GM19193 (cell line): ENCODE results near the gene WDR93.

Source experiments
- POLR2A ChIP-seq: IDR thresholded peaks from 4 replicates; pipeline ENCODE4 v1.6.1; 2011; ENCODE audit not compliant: insufficient read depth, insufficient read length; ENCODE audit errors: extremely low read depth

The WDR93 gene

DNA sequence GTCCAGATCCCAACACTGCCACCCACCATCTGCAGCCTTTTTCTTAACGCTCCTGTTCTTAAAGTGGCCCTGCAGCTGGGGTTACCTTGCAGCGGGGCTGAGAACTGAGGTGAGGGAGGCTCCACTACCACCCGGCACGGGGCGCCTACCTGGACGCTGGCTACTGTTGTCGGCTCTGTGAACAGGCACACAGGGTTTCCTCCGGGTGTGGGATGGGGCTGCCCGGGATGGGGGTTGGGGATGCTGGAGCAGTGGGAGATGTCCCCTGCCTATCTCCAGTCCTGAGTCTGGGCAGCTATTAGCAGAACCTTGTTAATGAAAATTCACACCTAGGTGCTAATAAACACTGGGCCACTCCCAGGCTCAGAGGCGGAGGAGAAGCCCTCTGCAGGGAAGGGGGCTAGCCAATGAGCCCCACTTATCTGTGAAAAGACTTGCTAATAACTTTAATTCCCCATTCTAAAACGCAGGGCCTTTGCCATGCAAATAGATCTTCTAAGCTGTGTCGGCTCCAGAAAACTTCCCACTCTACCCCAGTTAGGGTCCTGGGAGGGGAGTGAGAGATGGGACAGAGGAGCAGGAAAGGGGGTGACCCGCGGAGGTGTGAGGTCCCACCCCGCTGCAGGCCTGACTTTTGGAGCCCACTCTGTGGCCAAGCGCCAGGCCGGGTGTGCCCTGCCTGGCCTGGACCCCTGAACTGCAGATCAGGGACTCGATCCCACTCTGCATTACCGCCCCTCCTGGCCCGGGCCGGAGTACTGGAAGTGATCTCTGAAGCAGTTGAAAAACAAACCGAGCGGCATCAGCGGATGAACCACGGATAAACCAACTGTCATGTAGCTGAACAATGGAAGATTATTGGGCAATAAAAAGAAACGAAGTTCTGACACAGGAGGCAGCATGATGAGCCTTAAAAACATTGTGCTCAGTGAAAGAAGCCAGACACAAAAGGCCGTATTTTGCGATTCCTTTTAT lies 57.4 kb downstream of the WDR93 start:
- TF ChIP-seq POLR2A = no peak

DNA sequence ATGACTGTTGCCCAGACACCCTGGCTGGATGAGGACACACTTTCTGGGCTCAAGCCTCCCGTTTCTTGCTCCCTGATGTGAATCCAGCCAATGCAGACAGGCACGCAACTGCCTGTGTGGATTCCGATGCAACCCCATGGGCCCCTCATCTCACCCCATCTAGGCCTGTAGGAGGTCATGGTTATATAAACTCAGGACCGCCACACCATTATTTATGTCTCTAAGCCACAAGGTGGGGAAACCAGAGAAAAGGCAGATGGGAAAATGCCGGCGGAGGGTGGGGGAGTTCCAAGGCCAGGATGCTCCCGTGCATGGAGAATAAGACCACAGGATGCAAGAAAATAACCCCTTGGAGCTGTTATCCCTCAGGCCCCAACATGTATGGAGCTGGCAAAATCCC lies 58.4 kb downstream of the WDR93 start:
- TF ChIP-seq POLR2A = no peak

DNA sequence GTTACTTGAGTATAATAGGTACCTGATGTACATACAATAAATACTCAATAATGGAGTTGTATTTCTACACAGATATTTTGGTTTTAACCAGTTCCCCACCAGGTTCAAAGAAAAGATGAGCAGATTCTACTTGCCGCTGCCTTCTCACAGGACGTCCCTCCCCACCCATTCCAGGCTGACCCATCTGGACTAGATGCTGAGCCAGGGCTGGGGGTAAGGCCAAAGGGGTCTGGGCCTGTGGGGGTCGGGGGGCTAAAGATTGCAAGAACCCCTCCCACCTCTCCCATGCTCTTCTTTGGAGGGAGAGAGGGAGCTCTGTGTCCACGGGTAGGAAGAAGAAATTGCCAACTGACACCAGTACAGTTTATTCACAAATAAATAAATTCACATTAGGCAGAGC lies 58.9 kb downstream of the WDR93 start:
- TF ChIP-seq POLR2A = no peak

DNA sequence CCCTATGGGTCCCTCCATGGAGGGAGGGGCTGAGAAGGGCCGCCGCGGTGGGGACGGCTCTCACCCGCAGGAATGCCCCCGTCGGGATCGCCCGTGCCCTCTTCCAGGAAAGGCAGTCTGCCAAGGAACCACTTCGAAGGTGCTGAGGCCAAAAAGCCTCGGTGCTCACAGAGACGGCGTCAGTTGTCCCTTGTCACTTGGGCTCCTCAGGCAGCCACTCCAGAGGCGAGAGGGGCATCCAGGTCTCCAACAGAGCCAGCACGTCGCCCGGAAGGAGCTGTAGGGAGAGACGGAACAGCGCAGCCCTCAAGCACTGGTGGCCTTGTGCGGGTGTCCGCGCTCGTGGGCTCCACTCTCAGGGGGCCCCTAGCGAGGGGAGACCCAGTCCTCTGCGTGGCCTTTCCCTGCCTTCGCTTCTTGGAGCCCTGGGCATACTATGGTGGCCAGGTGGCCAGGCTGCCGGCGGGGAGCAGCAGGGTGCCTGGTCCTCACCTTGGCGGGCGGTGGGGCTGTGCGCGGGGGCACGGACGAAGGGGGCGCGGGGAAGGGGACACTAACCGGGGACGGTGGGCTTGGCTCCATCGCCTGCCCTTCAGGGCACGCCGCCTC lies 59.4 kb downstream of the WDR93 start:
- no peak for TF ChIP-seq POLR2A

DNA sequence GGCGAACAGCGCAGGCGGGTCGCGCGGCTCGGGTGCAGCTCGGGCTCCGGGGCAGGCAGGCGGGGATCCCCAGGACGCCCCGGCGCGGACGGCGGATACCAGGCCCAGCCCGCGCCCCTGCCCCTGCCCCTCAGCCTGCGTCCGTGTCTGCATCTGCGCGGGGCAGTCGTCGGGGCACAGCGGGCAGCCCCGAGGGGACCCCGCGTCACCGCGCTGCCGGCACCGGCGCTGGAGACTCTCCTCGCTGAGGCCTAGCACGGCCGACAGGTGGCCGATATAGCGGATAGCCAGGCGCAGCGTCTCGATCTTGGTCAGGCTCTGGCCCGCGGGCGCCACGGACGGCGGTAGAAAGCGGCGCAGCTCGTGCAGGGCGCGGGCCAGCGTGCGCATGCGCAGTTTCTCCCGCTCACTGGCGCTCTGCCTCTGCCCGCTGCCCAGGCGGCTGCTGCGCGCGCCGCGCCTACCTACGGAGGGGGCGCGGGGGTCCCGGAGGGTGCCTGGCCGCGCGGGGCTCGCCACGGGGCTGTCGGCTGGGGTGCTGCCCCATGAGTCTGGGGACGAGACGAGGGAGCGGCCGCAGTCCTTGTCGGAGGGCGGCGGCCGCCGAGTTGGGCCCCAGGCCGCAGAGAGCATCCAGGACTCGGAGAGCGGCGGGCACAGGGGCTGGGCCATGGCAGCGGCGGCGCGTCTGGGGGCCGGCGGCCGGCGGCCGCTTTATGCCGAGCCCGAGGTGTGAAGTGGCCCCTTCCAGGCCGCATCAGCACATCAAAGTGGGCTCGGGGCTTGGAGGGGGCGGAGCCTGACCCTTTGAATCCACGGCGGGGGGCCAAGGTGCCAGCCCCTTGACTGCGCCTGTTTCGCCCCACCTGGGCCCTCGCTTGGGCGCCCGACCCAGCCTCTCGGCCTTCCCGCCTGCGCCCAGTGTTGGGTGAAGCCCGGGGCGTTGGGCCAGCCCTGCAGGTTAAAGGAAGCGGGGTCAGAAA lies 60.2 kb downstream of the WDR93 start, which contains the start of gene MESP1:
MESP1 (minus strand) TSS at position 690 of the 983 bp plus-strand sequence; CDS start at position 672, 18 bp downstream.
- TF ChIP-seq POLR2A = peak; percentile 38

DNA sequence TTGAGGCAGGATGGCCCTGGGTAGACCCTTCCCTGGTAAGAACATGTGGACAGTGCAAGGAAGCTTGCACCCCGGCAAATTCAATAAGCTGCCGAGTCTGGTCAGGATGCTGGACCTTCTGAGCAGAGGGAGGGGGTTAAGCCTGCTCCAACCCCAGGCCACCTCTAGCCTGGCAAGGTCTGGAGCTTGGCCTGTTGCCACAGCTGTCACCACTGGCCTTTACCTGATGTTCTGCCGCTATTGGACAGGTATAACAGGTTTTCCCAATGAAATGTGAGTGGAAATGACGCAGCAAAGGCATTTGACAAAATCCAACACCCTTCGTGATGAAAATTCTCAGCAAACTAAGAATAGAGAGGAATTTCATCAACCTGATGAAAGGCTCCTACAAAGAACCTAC lies 61.1 kb downstream of the WDR93 start:
- no peak for TF ChIP-seq POLR2A

DNA sequence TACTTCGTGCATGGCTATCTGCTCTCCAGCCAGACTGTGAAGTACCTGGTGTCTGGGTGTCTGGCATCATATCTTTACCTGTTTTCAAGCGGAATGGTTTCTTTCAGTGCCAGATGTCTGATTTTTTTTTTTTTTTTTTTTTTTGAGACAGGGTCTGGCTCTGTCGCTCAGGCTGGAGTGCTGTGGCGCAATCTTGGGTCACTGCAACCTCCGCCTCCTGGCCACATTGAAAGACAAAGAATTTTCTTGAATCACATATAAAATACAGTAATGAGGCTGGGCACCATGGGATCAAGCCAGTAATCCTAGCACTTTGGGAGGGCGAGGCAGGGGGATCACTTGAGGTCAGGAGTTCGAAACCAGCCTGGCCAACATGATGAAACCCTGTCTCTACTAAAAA lies 63.2 kb downstream of the WDR93 start:
- no peak for TF ChIP-seq POLR2A

DNA sequence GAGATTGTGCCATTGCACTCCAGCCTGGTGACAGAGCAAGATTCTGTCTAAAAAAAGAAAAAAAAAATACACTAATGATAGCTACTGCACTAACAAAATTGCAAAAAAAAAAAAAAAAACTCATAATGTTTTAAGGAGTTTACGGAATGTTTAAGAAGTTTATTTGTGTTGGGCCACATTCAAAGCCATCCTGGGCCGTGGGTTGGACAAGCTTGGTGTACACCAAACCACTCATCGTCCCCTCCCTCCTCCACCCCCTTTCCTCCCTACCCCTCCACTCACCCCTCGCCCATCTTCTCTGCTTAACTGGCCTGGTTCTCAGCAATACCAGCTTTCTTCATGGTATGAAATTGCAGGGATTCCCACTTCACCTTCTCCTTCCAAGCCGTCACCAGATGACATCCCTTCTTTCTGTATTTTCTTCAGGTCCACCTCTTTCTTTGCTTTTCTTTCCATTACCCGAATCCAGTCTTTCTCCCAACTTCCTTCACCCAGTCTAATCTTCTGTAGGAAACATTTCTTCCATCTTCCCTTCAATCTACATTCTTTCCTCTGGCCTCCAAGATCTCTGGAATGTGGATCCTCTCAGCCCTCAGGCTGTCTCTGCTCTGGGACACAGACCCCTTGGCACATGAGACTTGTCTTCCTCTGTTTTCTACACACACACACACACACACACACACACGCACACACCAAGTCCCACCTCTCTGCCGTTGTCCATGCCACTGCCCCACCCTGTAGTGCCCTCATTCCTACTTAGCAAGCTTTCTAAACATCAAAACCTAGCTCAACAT lies 63.9 kb downstream of the WDR93 start:
- TF ChIP-seq POLR2A = no peak

DNA sequence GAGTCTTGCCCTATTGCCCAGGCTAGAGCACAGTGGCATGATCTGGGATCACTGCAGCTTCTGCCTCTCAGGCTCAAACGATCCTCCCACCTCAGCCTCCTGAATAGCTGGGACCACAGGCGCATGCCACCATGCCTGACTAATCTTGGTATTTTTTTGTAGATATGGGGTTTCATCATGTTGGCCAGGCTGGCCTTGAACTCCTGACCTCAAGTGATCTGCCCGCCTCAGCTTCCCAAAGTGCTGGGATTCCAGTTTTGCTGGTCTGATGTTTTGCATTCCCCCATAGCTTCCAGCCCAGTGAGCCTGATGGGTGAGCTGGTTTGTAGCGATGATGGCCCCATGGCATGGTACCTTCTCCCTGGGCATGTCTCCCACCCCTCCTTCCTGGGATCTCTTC lies 65.1 kb downstream of the WDR93 start:
- no peak for TF ChIP-seq POLR2A

DNA sequence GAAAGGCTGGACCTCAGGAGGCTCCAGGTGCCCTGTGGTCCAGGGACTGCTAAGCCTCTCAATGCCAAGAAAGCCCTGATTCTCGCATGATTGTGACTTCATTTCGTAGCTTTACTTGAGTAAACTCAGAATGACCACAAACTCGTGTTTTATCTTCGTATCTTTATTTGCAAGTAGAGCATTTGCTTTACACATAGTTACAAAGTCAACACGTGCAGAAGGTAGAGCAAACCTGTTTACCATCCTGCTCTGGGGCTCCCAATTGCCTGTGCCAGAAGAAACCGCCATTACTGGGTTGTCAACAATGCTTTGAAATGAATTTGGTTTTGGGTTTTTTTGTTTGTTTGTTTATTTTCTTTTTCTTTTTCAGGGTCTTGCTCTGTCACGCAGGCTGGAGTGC lies 66.3 kb downstream of the WDR93 start:
- no peak for TF ChIP-seq POLR2A

DNA sequence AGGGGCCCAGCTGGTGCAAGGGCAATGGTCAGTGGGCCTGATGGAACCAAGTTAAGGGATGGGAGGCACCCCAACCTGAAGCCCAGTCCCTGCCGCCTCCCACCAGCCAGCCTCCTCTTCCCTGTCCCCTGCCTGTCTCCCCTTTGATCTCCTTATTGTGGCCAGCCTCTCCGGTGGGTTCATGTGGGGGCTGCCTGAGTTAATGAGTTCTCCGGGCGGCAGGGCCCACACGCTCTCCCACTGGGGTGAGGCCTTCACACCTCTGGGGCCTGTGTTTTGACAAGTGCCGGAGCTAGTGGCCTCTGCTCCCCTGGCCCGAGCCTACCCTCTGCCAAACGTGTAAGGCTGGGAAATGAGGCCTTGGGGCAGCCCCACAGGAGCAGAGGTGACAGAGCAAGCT lies 67.7 kb downstream of the WDR93 start:
- no peak for TF ChIP-seq POLR2A

DNA sequence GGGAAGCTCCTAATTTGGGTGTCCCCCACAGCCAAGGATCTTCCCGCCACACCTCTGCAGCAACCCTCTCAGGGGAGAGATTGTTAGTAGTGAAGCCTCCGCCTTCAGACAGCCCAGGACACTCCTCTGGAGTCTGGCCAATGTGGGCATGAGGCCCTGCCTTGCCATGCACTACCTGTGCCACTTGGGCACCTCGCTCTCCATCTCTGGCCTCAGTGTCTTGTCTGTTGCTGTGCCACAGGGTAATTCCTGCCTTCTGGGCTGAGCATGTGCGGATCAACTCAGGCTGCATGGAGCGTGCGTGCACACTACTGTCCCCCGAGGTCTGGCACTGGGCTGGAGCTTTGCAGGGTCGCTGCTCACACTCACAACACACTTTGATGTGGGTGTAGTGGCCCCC lies 68.4 kb downstream of the WDR93 start:
- no peak for TF ChIP-seq POLR2A

DNA sequence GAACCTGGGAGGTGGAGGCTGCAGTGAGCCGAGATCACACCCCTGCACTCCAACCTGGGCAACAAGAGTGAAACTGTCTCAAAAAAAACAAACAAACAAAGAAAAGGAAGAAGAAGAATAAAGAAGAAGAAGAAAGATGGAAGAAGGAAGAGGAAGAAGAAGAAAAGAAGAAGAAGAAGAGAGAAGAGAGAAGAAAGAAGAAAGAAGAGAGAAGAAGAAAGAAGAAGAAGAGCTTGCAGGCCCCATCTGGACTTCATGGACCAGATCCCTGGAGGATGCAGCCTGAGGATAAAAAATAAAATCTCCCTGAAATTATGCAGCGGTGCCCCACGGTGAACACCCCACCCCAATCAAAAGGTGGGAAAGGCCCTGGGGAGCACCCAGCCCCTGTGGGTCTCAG lies 69.2 kb downstream of the WDR93 start:
- no peak for TF ChIP-seq POLR2A
